Left lung (tissue), 10 donors: ENCODE measurements around the gene VDAC1. TPM values are rescaled to one million over a fixed set of nuclear protein-coding genes. Genes with fewer than 3 reads are reported as not detected.
A peak's percentile ranks its signal among the peaks of the same experiment; 100 is the strongest.

Experiments
- ATAC-seq: fragments of 200-7000 bp; cut with Tn5 transposase; one replicate; pipeline ENCODE4 v1.9.1; 2020; ENCODE audit warnings: moderate library complexity
- DNase-seq, 4 donors: peaks; one replicate each; pipeline ENCODE4 v3.0.0-alpha.2; 2013 to 2020
- H3K27ac ChIP-seq, 2 donors: fragments of 200-600 bp; sonication (generic) in 1 of 2; one replicate each; pipeline versions ENCODE4 v1.5.0 to v1.8.0; 2020 to 2021
- H3K27me3 ChIP-seq, 2 donors: fragments of 200-600 bp; sonication (generic) in 1 of 2; one replicate each; pipeline versions ENCODE4 v1.5.0 to v1.8.0; 2020 to 2021
- H3K36me3 ChIP-seq, 2 donors: fragments of 200-600 bp; sonication (generic) in 1 of 2; one replicate each; pipeline versions ENCODE4 v1.5.0 to v1.8.0; 2020 to 2021
- H3K4me1 ChIP-seq, 2 donors: fragments of 200-600 bp; one replicate each; pipeline ENCODE4 v1.8.0; 2021
- H3K4me3 ChIP-seq, 2 donors: fragments of 200-600 bp; sonication (generic) in 1 of 2; one replicate each; pipeline versions ENCODE4 v1.5.0 to v1.8.0; 2020 to 2021; ENCODE audit warnings: mild to moderate bottlenecking in 1 of 2
- H3K9me3 ChIP-seq, 2 donors: fragments of 200-600 bp; sonication (generic) in 1 of 2; one replicate each; pipeline versions ENCODE4 v1.5.0 to v1.8.0; 2020 to 2021
- CTCF ChIP-seq, 2 donors: fragments of 200-600 bp; sonication (generic) in 1 of 2; IDR thresholded peaks; one replicate each; pipeline versions ENCODE4 v1.5.0 to v1.8.0; 2021; ENCODE audit warnings: antibody characterized with exemption in 2 of 2
- intact Hi-C, 2 donors: fragments of 100-400 bp; cut with DNase I; formaldehyde crosslinking; loops; one replicate each; pipeline versions ENCODE4 v1.11.2 to v1.14.2; 2022
- polyA plus RNA-seq, 6 donors: library from polyadenylated mRNA; unstranded; fragments of 120-200 nt; gene quantifications; one replicate each; pipeline ENCODE4 v1.2.1, GENCODE V29; 2013; ENCODE audit not compliant: insufficient read length in 6 of 6
- total RNA-seq, 2 donors: library from RNA; stranded (reverse); fragmentation: NEBNext Ultra II Directional; extraction: Animal tissue kit (Norgen Biotek cat#: 25700); gene quantifications; one replicate each; pipeline ENCODE4 v1.2.1, GENCODE V29; 2021
- donor health status: DM: no; HTN: yes; CAD: no.
- donor health status: DM: no; HTN: no; CAD: no.

Gene VDAC1
- total and polyA plus RNA-seq, 8 donors = 118 to 186 (median 133) TPM

DNA sequence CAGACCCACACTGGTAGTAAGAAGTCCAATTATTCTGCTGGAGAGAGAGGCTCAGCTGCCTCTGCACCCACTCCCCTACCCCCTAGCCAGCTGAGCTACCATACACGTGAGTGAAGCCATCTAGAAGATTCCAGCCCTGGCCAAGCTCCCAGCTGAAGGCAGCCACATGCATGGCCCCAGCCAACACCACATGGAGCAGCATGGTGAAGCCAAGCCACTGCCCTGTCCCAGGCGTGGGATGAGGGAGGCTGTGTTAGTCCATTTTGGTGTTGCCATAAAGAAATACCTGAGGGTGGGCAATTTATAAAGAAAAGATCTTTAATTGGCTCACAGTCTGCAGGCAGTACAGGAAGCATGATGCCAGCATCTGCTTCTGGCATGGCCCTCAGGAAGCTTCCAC lies 20.0 kb upstream of the VDAC1 start:
- Histone ChIP-seq H3K4me3 (no peak overlapping the region), H3K27ac (no peak overlapping the region), H3K36me3 (no peaks in the 10 kb centered on the region), H3K4me1 (no peaks in the 10 kb centered on the region), H3K27me3 (peaks cover 0 to 7% of the 10 kb centered on the region in 2 donors), H3K9me3 (no peaks in the 10 kb centered on the region)
- no peak for TF ChIP-seq CTCF (IDR thresholded peaks at IDR 0.05)
- no peak for ATAC-seq
- intact Hi-C loops = no loop called here
- no peak for DNase-seq

DNA sequence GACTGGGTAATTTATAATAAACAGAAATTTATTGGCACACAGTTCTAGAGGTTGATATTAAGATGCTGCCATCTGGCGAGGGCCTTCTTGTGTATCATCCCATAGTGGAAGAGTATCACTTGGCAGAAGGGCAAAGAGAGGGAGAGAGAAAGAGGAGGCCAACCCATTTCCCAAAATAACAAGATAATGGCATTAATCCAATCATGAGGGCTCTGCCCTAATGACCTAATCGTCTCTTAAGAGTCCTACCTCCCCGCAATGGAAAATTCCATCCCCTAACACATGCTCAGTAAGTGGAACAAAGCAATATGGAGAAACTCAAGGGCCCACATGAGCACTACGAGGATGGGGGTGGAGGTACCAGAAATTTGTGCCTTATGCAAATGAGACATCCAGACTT lies 17.6 kb upstream of the VDAC1 start:
- intact Hi-C loops = no loop called here
- Histone ChIP-seq H3K27ac (no peak overlapping the region), H3K27me3 (peaks cover 0 to 7% of the 10 kb centered on the region in 2 donors), H3K4me1 (no peaks in the 10 kb centered on the region), H3K36me3 (no peaks in the 10 kb centered on the region), H3K4me3 (no peak overlapping the region), H3K9me3 (no peaks in the 10 kb centered on the region)
- no peak for ATAC-seq
- DNase-seq = no peak
- no peak for TF ChIP-seq CTCF (IDR thresholded peaks at IDR 0.05)

- Histone ChIP-seq H3K4me1 (no peaks in the 10 kb centered on the region), H3K4me3 (no peak overlapping the region), H3K27me3 (no peaks in the 10 kb centered on the region), H3K36me3 (no peaks in the 10 kb centered on the region), H3K9me3 (no peaks in the 10 kb centered on the region), H3K27ac (no peak overlapping the region)
- ATAC-seq (no peak), DNase-seq (peak in 1 of 4 donors; percentile 61)
- TF ChIP-seq CTCF (IDR thresholded peaks at IDR 0.05) = no peak
- intact Hi-C loops = no loop called here
These were observed 15.4 kb upstream of the VDAC1 start for GRCh38 chr5:134020188-134020587.

- Histone ChIP-seq H3K4me3 (no peak overlapping the region), H3K36me3 (no peaks in the 10 kb centered on the region), H3K27ac (no peak overlapping the region), H3K27me3 (peaks cover 0 to 2% of the 10 kb centered on the region in 2 donors), H3K4me1 (no peaks in the 10 kb centered on the region), H3K9me3 (no peaks in the 10 kb centered on the region)
- ATAC-seq (no peak), DNase-seq (no peak)
- intact Hi-C loops = no loop called here
- no peak for TF ChIP-seq CTCF (IDR thresholded peaks at IDR 0.05)
These were observed 14.9 kb upstream of the VDAC1 start for GRCh38 chr5:134019636-134020035.

DNA sequence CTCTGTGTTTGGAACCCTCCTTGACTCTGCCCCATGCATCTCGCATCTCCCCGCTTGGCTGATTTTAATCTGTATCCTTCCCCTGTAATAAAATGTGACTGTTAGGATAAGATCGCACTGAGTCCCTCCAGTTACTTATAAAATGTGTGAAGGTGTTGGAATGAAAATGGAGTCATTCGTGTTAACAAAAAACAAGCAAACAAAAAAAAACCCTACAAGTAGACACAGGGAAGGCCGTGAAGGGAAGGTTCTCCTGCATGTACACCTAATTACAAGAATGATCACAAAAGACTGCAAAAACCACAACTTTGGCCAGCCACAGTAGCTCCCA lies 14.2 kb upstream of the VDAC1 start:
- TF ChIP-seq CTCF (IDR thresholded peaks at IDR 0.05) = no peak
- ATAC-seq = no peak
- no peak for DNase-seq
- H3K36me3 ChIP-seq = no peaks in the 10 kb centered on the region
- H3K9me3 ChIP-seq = no peaks in the 10 kb centered on the region
- H3K27me3 ChIP-seq = peaks cover 0 to 9% of the 10 kb centered on the region in 2 donors
- H3K27ac ChIP-seq = no peak overlapping the region
- no peaks in the 10 kb centered on the region for H3K4me1 ChIP-seq
- H3K4me3 ChIP-seq = no peak overlapping the region
- intact Hi-C loops = no loop called here
